Esophagus muscularis mucosa (tissue), 4 donors: ENCODE data around the gene MRPL55.

Experiments used
- CTCF ChIP-seq, 3 experiments: fragments of 200-600 bp in 2 of 3; fragments of 450-650 bp in 1 of 3; sonication (generic) in 2 of 3; IDR thresholded peaks; one replicate each; pipeline ENCODE4 v1.5.1; 2017 to 2019; ENCODE audit warnings: antibody characterized with exemption in 3 of 3, mild to moderate bottlenecking in 2 of 3, moderate library complexity in 1 of 3
- EP300 ChIP-seq: sonication (generic); formaldehyde crosslinking; IDR thresholded peaks from one replicate; pipeline ENCODE4 v1.6.1; 2017; ENCODE audit warnings: antibody characterized with exemption
- POLR2A ChIP-seq: fragments of 450-650 bp; IDR thresholded peaks from one replicate; pipeline ENCODE4 v1.6.1; 2017; ENCODE audit warnings: antibody characterized with exemption, moderate library complexity, mild to moderate bottlenecking, low read depth
- POLR2AphosphoS5 ChIP-seq, 2 donors: sonication (generic); formaldehyde crosslinking; IDR thresholded peaks; one replicate each; pipeline ENCODE4 v1.6.1; 2017; ENCODE audit warnings: antibody characterized with exemption in 2 of 2

GRCh38 chr1:228154021-228154669, 45.0 kb upstream of the MRPL55 start:
- TF ChIP-seq CTCF (IDR thresholded peaks at IDR 0.05) (no peak), POLR2AphosphoS5 (IDR thresholded peaks at IDR 0.05) (no peak), POLR2A (no peak), EP300 (no peak)
